ENCODE data around the gene DNAH6.

DNA sequence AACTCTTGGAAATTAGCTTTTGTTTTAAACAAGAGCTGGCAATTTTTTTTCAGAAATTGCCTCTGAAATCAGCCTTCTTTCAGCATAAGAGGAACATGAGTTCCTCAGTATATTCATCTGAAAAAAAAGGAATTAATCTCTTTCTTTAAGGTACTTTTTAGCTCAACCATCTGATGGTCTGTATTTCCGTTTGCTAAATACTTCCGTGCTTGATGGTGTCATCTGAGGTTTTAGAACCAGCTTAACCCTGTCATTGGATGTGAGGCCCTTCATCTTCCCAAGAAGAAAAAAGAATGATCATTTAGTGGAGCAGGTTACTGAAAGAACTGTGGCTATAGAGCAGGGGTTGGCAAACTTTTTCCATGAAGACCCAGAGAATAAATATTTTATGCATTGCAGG is 189.6 kb downstream of the DNAH6 start:
- TF ChIP-seq, protein P1, sequence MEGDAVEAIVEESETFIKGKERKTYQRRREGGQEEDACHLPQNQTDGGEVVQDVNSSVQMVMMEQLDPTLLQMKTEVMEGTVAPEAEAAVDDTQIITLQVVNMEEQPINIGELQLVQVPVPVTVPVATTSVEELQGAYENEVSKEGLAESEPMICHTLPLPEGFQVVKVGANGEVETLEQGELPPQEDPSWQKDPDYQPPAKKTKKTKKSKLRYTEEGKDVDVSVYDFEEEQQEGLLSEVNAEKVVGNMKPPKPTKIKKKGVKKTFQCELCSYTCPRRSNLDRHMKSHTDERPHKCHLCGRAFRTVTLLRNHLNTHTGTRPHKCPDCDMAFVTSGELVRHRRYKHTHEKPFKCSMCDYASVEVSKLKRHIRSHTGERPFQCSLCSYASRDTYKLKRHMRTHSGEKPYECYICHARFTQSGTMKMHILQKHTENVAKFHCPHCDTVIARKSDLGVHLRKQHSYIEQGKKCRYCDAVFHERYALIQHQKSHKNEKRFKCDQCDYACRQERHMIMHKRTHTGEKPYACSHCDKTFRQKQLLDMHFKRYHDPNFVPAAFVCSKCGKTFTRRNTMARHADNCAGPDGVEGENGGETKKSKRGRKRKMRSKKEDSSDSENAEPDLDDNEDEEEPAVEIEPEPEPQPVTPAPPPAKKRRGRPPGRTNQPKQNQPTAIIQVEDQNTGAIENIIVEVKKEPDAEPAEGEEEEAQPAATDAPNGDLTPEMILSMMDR (IDR thresholded peaks at IDR 0.05), result no peak
- no peak for TF ChIP-seq EZH2 (IDR thresholded peaks at IDR 0.05)

Measured in neural progenitor cell (in vitro differentiated cells).